Thyroid gland (tissue), 4 donors: ENCODE data around the gene GOLGA1. TPM values are rescaled to one million over a fixed set of nuclear protein-coding genes. Genes with fewer than 3 reads are reported as not detected.

ENCODE experiments used
- DNase-seq, 2 donors: peaks; one replicate each; pipeline ENCODE4 v3.0.0-alpha.2; 2019
- H3K27ac ChIP-seq, 3 donors: fragments of 200-600 bp; sonication (generic); 1 replicate in 2 of 3; 2 replicates in 1 of 3; pipeline ENCODE4 v1.5.1; 2016 to 2019; ENCODE audit warnings: mild to moderate bottlenecking in 1 of 3, moderate library complexity in 1 of 3
- H3K27me3 ChIP-seq: fragments of 200-600 bp; sonication (generic); one replicate; pipeline ENCODE4 v1.5.1; 2019
- H3K36me3 ChIP-seq, 2 donors: fragments of 200-600 bp; sonication (generic); one replicate each; pipeline ENCODE4 v1.5.1; 2016 to 2019
- H3K4me1 ChIP-seq, 2 donors: fragments of 200-600 bp; sonication (generic); one replicate each; pipeline ENCODE4 v1.5.1; 2017 to 2019
- H3K4me3 ChIP-seq, 3 donors: fragments of 200-600 bp; sonication (generic); replicated peaks in 1 of 3; 1 replicate in 2 of 3; 2 replicates in 1 of 3; pipeline ENCODE4 v1.5.1; 2016; ENCODE audit warnings: mild to moderate bottlenecking in 1 of 3
- H3K9me3 ChIP-seq: fragments of 200-600 bp; sonication (generic); one replicate; pipeline ENCODE4 v1.5.1; 2017
- CTCF ChIP-seq, 6 experiments: fragments of 200-600 bp in 3 of 6; fragments of 450-650 bp in 3 of 6; sonication (generic) in 3 of 6; IDR thresholded peaks; one replicate each; pipeline ENCODE4 v1.5.1; 2016 to 2019; ENCODE audit warnings: antibody characterized with exemption in 6 of 6, mild to moderate bottlenecking in 2 of 6, inconsistent platforms in 1 of 6, moderate library complexity in 1 of 6
- POLR2A ChIP-seq, 2 donors: fragments of 450-650 bp; IDR thresholded peaks; one replicate each; pipeline ENCODE4 v1.6.1; 2017; ENCODE audit warnings: antibody characterized with exemption in 2 of 2, mild to moderate bottlenecking in 2 of 2, moderate library complexity in 1 of 2
- WGBS, 2 donors: methylation state at CpG; one replicate each; pipeline ENCODE4 v1.1.5; 2017; 5-methylcytosine and 5-hydroxymethylcytosine counted together
- intact Hi-C: fragments of 100-400 bp; cut with DNase I; formaldehyde crosslinking; loops from one replicate; pipeline ENCODE4 v1.15.1; 2023
- total RNA-seq, 4 donors: library from RNA; depleted of rRNA; stranded (reverse); fragments of >200 nt; gene quantifications; one replicate each; pipeline ENCODE4 v1.2.3, GENCODE V29; 2016

Gene GOLGA1
- total RNA-seq, 4 donors from 2014 or later: 15.3 to 27.7 (median 18.6) TPM

GRCh38 chr9:124950050-124950718 lies 9.3 kb upstream of the GOLGA1 start:
- intact Hi-C loops: no loop called here
- H3K4me3 ChIP-seq: no peak overlapping the region
- WGBS, 2 donors: 76 to 82% methylated on average over 3 of the region's 3 CpGs

GRCh38 chr9:124949387-124949786 lies 8.5 kb upstream of the GOLGA1 start:
- Histone ChIP-seq H3K4me3 (no peak overlapping the region), H3K27ac (no peak overlapping the region), H3K36me3 (no peaks in the 10 kb centered on the region), H3K27me3 (no peaks in the 10 kb centered on the region), H3K4me1 (no peaks in the 10 kb centered on the region), H3K9me3 (no peaks in the 10 kb centered on the region)
- WGBS, 2 donors: 52 to 61% methylated on average over 2 of the region's 2 CpGs
- intact Hi-C loops: no loop called here
- TF ChIP-seq CTCF (IDR thresholded peaks at IDR 0.05) (no peak), POLR2A (IDR thresholded peaks at IDR 0.05) (no peak)
- DNase-seq: no peak

More at GRCh38 chr9:124950050-124950718, 9.3 kb upstream of the GOLGA1 start:
- no peaks in the 10 kb centered on the region for H3K4me1 ChIP-seq
- DNase-seq: no peak
- H3K27ac ChIP-seq: no peak overlapping the region
- H3K36me3 ChIP-seq: no peaks in the 10 kb centered on the region
- H3K27me3 ChIP-seq: no peaks in the 10 kb centered on the region
- H3K9me3 ChIP-seq: no peaks in the 10 kb centered on the region
- no peak for TF ChIP-seq POLR2A (IDR thresholded peaks at IDR 0.05)
- TF ChIP-seq CTCF (IDR thresholded peaks at IDR 0.05): no peak

GRCh38 chr9:124947727-124948391 lies 7.0 kb upstream of the GOLGA1 start:
- intact Hi-C loops: no loop called here
- Histone ChIP-seq H3K9me3 (no peaks in the 10 kb centered on the region), H3K27ac (no peak overlapping the region), H3K36me3 (no peaks in the 10 kb centered on the region), H3K4me3 (no peak overlapping the region), H3K27me3 (no peaks in the 10 kb centered on the region), H3K4me1 (no peaks in the 10 kb centered on the region)
- WGBS, 2 donors: 85% methylated on average over 5 of the region's 5 CpGs
- DNase-seq: no peak
- no peak for TF ChIP-seq POLR2A (IDR thresholded peaks at IDR 0.05)
- TF ChIP-seq CTCF (IDR thresholded peaks at IDR 0.05): no peak

GRCh38 chr9:124946167-124946566 lies 5.3 kb upstream of the GOLGA1 start:
- WGBS, 2 donors: 93% methylated on average over 1 of the region's 1 CpG
- H3K27me3 ChIP-seq: no peaks in the 10 kb centered on the region

More at GRCh38 chr9:124946167-124946566, 5.3 kb upstream of the GOLGA1 start:
- no peaks in the 10 kb centered on the region for H3K36me3 ChIP-seq
- peaks cover 0 to 4% of the 10 kb centered on the region in 2 donors for H3K4me1 ChIP-seq
- no peak overlapping the region for H3K27ac ChIP-seq
- intact Hi-C loops: no loop called here
- no peak for DNase-seq
- no peak overlapping the region for H3K4me3 ChIP-seq
- TF ChIP-seq CTCF (IDR thresholded peaks at IDR 0.05) (no peak), POLR2A (IDR thresholded peaks at IDR 0.05) (no peak)
- H3K9me3 ChIP-seq: no peaks in the 10 kb centered on the region
